GM23338 (cell line): ENCODE measurements around the gene CALML5. TPM values are rescaled to one million over a fixed set of nuclear protein-coding genes. Genes with fewer than 3 reads are reported as not detected.

Experiments used
- ATAC-seq: fragments of 200-7000 bp; cut with Tn5 transposase; 3 replicates; pipeline ENCODE4 v1.9.1; 2020
- DNase-seq: peaks from one replicate; pipeline ENCODE4 v3.0.0-alpha.2; 2015; ENCODE audit warnings: low spot score
- H2AFZ ChIP-seq: fragments of 200-600 bp; sonication (generic); 2 replicates; pipeline ENCODE4 v1.8.0; 2016; ENCODE audit warnings: antibody characterized with exemption, mild to moderate bottlenecking, moderate library complexity
- H3F3A ChIP-seq: fragments of 200-600 bp; sonication (generic); replicated peaks from 2 replicates; pipeline ENCODE4 v1.8.0; 2017; ENCODE audit warnings: antibody characterized with exemption, mixed run types, low read depth
- H3K27ac ChIP-seq: fragments of 200-600 bp; sonication (generic); 2 replicates; pipeline ENCODE4 v1.6.1; 2016; ENCODE audit warnings: low read depth
- H3K27me3 ChIP-seq: fragments of 200-600 bp; sonication (generic); 2 replicates; pipeline ENCODE4 v1.8.0; 2016; ENCODE audit warnings: mild to moderate bottlenecking, mixed run types, moderate library complexity; ENCODE audit not compliant: insufficient read depth
- H3K36me3 ChIP-seq: fragments of 200-600 bp; sonication (generic); 2 replicates; pipeline ENCODE4 v1.8.0; 2016; ENCODE audit warnings: mild to moderate bottlenecking; ENCODE audit not compliant: insufficient read depth
- H3K4me1 ChIP-seq: fragments of 200-600 bp; sonication (generic); 2 replicates; pipeline ENCODE4 v1.8.0; 2016; ENCODE audit warnings: mild to moderate bottlenecking, moderate library complexity; ENCODE audit not compliant: insufficient read depth
- H3K4me2 ChIP-seq: fragments of 200-600 bp; sonication (generic); 2 replicates; pipeline ENCODE4 v1.7.1; 2017; ENCODE audit warnings: mixed run types
- H3K4me3 ChIP-seq: fragments of 200-600 bp; sonication (generic); 2 replicates; pipeline ENCODE4 v1.6.1; 2016; ENCODE audit warnings: mixed run types
- H3K79me2 ChIP-seq: fragments of 200-600 bp; sonication (generic); replicated peaks from 2 replicates; pipeline ENCODE4 v1.8.0; 2017; ENCODE audit warnings: mild to moderate bottlenecking; ENCODE audit not compliant: insufficient read depth
- H3K9me2 ChIP-seq: fragments of 200-600 bp; sonication (generic); 2 replicates; pipeline ENCODE4 v1.8.0; 2017; ENCODE audit not compliant: insufficient read depth
- H4K20me1 ChIP-seq: fragments of 200-600 bp; sonication (generic); replicated peaks from 2 replicates; pipeline ENCODE4 v1.8.0; 2017; ENCODE audit warnings: mild to moderate bottlenecking; ENCODE audit not compliant: insufficient read depth
- H3K27ac Mint-ChIP-seq: 2 replicates; pipeline ENCODE4 v1.8.0; 2020; ENCODE audit warnings: inconsistent platforms, mild to moderate bottlenecking, moderate library complexity, mixed read lengths
- H3K27me3 Mint-ChIP-seq: 3 replicates; pipeline ENCODE4 v1.8.0; 2022; ENCODE audit warnings: low read depth, mild to moderate bottlenecking, moderate library complexity, mixed read lengths, inconsistent platforms; ENCODE audit not compliant: insufficient read depth, poor library complexity
- H3K36me3 Mint-ChIP-seq: 3 replicates; pipeline ENCODE4 v1.8.0; 2021; ENCODE audit warnings: low read depth, mild to moderate bottlenecking, inconsistent platforms, moderate library complexity, mixed read lengths
- H3K4me1 Mint-ChIP-seq: 3 replicates; pipeline ENCODE4 v1.8.0; 2020; ENCODE audit warnings: mild to moderate bottlenecking, inconsistent platforms, mixed read lengths
- H3K4me3 Mint-ChIP-seq: 3 replicates; pipeline ENCODE4 v1.8.0; 2021; ENCODE audit warnings: moderate library complexity, mild to moderate bottlenecking, inconsistent platforms, mixed read lengths
- H3K9me3 Mint-ChIP-seq: 3 replicates; pipeline ENCODE4 v1.8.0; 2020; ENCODE audit warnings: moderate library complexity, mild to moderate bottlenecking, inconsistent platforms, mixed read lengths
- CREB1 ChIP-seq: fragments of 250-450 bp; sonication (Bioruptor Pico); IDR thresholded peaks from 2 replicates; pipeline ENCODE4 v1.5.0; 2020; ENCODE audit warnings: low read depth, mild to moderate bottlenecking, moderate library complexity
- EZH2phosphoT487 ChIP-seq: fragments of 200-600 bp; sonication (generic); IDR thresholded peaks from one replicate; pipeline ENCODE4 v1.8.1; 2018; ENCODE audit warnings: antibody characterized with exemption; ENCODE audit not compliant: unreplicated experiment
- JUNB ChIP-seq: IDR thresholded peaks from one replicate; pipeline ENCODE4 v1.6.1; 2016; ENCODE audit warnings: antibody characterized with exemption; ENCODE audit not compliant: unreplicated experiment
- POLR2AphosphoS5 ChIP-seq: IDR thresholded peaks from 2 replicates; pipeline ENCODE4 v1.6.1; 2016; ENCODE audit warnings: antibody characterized with exemption, low read depth
- STAT1 ChIP-seq: IDR thresholded peaks from one replicate; pipeline ENCODE4 v1.6.1; 2016; ENCODE audit warnings: antibody characterized with exemption; ENCODE audit not compliant: unreplicated experiment
- ZNF114 ChIP-seq: fragments of 250-450 bp; sonication (Bioruptor Pico); IDR thresholded peaks from 2 replicates; pipeline ENCODE4 v1.5.0; 2020; ENCODE audit warnings: mild to moderate bottlenecking, moderate library complexity
- polyA plus RNA-seq: library from polyadenylated mRNA; unstranded; fragments of >200 nt; fragmentation: Nextera tagmentation; extraction: Ambion mirVana; gene quantifications from 2 replicates; pipeline ENCODE4 v1.2.1, GENCODE V29; 2016
- total RNA-seq: library from RNA; depleted of rRNA; stranded (reverse); fragments of >200 nt; shearing (Covaris generic); gene quantifications from 2 replicates; pipeline ENCODE4 v1.2.3, GENCODE V29; 2014
- TF ChIP-seq, protein P1 (sequence below): IDR thresholded peaks from one replicate; pipeline ENCODE4 v1.6.1; 2018; ENCODE audit warnings: antibody characterized with exemption; ENCODE audit not compliant: unreplicated experiment
- TF ChIP-seq, protein P2 (sequence below): IDR thresholded peaks from 2 replicates; pipeline ENCODE4 v1.6.1; 2016; ENCODE audit warnings: antibody characterized with exemption
- TF ChIP-seq, protein P3 (sequence below): fragments of 250-450 bp; sonication (Bioruptor Pico); IDR thresholded peaks from 2 replicates; pipeline ENCODE4 v1.5.0; 2020; ENCODE audit warnings: mild to moderate bottlenecking, moderate library complexity

Gene CALML5
- total and polyA plus RNA-seq, 2 experiments from 2014 or later: 0.40 TPM; not detected in 1

DNA sequence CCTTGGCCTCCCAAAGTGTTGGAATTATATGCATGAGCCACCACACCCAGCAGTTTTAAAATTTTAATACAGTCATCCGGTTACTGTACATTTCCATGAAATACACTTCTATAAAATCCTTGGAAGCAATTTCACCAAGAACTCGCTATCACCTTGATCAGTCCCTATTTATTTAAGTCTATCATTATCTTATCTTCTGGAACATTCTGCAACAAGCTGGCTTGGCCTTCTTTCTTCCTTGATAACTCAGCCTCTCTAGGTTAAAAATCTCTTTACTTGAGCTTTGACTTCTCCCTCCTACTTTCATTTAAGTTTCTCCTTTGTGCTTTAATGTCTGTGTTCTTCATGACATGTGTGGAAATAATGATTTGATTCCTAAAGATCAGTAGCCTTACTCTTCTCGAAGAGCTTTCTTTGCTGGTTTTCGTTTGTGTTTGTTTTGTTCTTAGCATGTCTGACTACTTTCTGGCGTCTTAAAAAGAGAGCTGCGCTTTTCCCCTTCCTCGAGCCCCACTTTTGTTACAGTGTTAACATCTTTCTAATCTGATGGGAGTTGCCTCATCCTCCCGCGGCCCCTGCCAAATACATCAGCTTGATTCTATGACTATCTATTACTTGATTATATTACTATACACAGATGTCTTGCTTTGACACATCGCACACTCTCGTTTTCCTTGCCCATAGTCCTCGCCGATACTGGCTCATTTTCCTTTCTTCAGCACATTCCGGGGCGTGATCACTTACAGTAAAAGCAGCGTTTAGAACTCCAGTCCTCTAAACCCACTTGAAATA is 11.1 kb upstream of the CALML5 start:
- H3F3A ChIP-seq: no peaks in the 10 kb centered on the region
- no peaks in the 10 kb centered on the region for H3K36me3 ChIP-seq
- H3K9me3 Mint-ChIP-seq: no peaks in the 10 kb centered on the region
- H3K27me3 Mint-ChIP-seq: peaks cover 5% of the 10 kb centered on the region
- no peak overlapping the region for H3K4me3 Mint-ChIP-seq
- H4K20me1 ChIP-seq: no peaks in the 10 kb centered on the region
- H3K27ac Mint-ChIP-seq: no peak overlapping the region
- H3K4me1 ChIP-seq: peaks cover 6% of the 10 kb centered on the region; the same call in 1 of the 2 replicates
- H2AFZ ChIP-seq: peak overlapping the region; percentile 74; the same call in 1 of the 2 replicates
- H3K79me2 ChIP-seq: no peaks in the 10 kb centered on the region
- H3K27me3 ChIP-seq: no peaks in the 10 kb centered on the region
- TF ChIP-seq, protein P1, sequence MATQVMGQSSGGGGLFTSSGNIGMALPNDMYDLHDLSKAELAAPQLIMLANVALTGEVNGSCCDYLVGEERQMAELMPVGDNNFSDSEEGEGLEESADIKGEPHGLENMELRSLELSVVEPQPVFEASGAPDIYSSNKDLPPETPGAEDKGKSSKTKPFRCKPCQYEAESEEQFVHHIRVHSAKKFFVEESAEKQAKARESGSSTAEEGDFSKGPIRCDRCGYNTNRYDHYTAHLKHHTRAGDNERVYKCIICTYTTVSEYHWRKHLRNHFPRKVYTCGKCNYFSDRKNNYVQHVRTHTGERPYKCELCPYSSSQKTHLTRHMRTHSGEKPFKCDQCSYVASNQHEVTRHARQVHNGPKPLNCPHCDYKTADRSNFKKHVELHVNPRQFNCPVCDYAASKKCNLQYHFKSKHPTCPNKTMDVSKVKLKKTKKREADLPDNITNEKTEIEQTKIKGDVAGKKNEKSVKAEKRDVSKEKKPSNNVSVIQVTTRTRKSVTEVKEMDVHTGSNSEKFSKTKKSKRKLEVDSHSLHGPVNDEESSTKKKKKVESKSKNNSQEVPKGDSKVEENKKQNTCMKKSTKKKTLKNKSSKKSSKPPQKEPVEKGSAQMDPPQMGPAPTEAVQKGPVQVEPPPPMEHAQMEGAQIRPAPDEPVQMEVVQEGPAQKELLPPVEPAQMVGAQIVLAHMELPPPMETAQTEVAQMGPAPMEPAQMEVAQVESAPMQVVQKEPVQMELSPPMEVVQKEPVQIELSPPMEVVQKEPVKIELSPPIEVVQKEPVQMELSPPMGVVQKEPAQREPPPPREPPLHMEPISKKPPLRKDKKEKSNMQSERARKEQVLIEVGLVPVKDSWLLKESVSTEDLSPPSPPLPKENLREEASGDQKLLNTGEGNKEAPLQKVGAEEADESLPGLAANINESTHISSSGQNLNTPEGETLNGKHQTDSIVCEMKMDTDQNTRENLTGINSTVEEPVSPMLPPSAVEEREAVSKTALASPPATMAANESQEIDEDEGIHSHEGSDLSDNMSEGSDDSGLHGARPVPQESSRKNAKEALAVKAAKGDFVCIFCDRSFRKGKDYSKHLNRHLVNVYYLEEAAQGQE: no peak
- no peak for TF ChIP-seq JUNB
- TF ChIP-seq, protein P2, sequence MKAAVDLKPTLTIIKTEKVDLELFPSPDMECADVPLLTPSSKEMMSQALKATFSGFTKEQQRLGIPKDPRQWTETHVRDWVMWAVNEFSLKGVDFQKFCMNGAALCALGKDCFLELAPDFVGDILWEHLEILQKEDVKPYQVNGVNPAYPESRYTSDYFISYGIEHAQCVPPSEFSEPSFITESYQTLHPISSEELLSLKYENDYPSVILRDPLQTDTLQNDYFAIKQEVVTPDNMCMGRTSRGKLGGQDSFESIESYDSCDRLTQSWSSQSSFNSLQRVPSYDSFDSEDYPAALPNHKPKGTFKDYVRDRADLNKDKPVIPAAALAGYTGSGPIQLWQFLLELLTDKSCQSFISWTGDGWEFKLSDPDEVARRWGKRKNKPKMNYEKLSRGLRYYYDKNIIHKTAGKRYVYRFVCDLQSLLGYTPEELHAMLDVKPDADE: no peak
- TF ChIP-seq EZH2phosphoT487: no peak
- TF ChIP-seq ZNF114 (CRISPR knock-in tag): no peak
- TF ChIP-seq STAT1: no peak
- no peak for TF ChIP-seq POLR2AphosphoS5
- no peak for TF ChIP-seq CREB1 (CRISPR knock-in tag)
- TF ChIP-seq, protein P3, sequence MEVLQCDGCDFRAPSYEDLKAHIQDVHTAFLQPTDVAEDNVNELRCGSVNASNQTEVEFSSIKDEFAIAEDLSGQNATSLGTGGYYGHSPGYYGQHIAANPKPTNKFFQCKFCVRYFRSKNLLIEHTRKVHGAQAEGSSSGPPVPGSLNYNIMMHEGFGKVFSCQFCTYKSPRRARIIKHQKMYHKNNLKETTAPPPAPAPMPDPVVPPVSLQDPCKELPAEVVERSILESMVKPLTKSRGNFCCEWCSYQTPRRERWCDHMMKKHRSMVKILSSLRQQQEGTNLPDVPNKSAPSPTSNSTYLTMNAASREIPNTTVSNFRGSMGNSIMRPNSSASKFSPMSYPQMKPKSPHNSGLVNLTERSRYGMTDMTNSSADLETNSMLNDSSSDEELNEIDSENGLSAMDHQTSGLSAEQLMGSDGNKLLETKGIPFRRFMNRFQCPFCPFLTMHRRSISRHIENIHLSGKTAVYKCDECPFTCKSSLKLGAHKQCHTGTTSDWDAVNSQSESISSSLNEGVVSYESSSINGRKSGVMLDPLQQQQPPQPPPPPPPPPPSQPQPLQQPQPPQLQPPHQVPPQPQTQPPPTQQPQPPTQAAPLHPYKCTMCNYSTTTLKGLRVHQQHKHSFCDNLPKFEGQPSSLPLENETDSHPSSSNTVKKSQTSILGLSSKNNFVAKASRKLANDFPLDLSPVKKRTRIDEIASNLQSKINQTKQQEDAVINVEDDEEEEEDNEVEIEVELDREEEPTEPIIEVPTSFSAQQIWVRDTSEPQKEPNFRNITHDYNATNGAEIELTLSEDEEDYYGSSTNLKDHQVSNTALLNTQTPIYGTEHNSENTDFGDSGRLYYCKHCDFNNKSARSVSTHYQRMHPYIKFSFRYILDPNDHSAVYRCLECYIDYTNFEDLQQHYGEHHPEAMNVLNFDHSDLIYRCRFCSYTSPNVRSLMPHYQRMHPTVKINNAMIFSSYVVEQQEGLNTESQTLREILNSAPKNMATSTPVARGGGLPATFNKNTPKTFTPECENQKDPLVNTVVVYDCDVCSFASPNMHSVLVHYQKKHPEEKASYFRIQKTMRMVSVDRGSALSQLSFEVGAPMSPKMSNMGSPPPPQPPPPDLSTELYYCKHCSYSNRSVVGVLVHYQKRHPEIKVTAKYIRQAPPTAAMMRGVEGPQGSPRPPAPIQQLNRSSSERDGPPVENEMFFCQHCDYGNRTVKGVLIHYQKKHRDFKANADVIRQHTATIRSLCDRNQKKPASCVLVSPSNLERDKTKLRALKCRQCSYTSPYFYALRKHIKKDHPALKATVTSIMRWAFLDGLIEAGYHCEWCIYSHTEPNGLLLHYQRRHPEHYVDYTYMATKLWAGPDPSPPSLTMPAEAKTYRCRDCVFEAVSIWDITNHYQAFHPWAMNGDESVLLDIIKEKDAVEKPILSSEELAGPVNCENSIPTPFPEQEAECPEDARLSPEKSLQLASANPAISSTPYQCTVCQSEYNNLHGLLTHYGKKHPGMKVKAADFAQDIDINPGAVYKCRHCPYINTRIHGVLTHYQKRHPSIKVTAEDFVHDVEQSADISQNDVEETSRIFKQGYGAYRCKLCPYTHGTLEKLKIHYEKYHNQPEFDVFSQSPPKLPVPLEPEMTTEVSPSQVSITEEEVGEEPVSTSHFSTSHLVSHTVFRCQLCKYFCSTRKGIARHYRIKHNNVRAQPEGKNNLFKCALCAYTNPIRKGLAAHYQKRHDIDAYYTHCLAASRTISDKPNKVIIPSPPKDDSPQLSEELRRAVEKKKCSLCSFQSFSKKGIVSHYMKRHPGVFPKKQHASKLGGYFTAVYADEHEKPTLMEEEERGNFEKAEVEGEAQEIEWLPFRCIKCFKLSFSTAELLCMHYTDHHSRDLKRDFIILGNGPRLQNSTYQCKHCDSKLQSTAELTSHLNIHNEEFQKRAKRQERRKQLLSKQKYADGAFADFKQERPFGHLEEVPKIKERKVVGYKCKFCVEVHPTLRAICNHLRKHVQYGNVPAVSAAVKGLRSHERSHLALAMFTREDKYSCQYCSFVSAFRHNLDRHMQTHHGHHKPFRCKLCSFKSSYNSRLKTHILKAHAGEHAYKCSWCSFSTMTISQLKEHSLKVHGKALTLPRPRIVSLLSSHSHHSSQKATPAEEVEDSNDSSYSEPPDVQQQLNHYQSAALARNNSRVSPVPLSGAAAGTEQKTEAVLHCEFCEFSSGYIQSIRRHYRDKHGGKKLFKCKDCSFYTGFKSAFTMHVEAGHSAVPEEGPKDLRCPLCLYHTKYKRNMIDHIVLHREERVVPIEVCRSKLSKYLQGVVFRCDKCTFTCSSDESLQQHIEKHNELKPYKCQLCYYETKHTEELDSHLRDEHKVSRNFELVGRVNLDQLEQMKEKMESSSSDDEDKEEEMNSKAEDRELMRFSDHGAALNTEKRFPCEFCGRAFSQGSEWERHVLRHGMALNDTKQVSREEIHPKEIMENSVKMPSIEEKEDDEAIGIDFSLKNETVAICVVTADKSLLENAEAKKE (CRISPR knock-in tag): no peak
- no peak overlapping the region for H3K4me2 ChIP-seq
- no peak for ATAC-seq
- H3K36me3 Mint-ChIP-seq: no peaks in the 10 kb centered on the region
- no peak overlapping the region for H3K4me3 ChIP-seq
- DNase-seq: no peak
- H3K9me2 ChIP-seq: no peaks in the 10 kb centered on the region
- peaks cover 16% of the 10 kb centered on the region for H3K4me1 Mint-ChIP-seq
- no peak overlapping the region for H3K27ac ChIP-seq
